Nephron progenitor cell (in vitro differentiated cells): ENCODE measurements around the gene ELF4.
A peak's percentile ranks its signal among the peaks of the same experiment; 100 is the strongest.

ENCODE experiments used
- DNase-seq: peaks from one replicate; pipeline ENCODE4 v3.0.0; 2021
- H3K27ac Mint-ChIP-seq: 2 replicates; pipeline ENCODE4 v1.8.0; 2021; ENCODE audit warnings: mild to moderate bottlenecking, moderate library complexity, mixed read lengths
- H3K27me3 Mint-ChIP-seq: 2 replicates; pipeline ENCODE4 v1.8.0; 2021; ENCODE audit warnings: mild to moderate bottlenecking, low read depth, mixed read lengths; ENCODE audit not compliant: poor library complexity
- H3K36me3 Mint-ChIP-seq: 2 replicates; pipeline ENCODE4 v1.8.0; 2021; ENCODE audit warnings: low read depth, mixed read lengths
- H3K4me1 Mint-ChIP-seq: 2 replicates; pipeline ENCODE4 v1.8.0; 2021; ENCODE audit warnings: mixed read lengths
- H3K4me3 Mint-ChIP-seq: 2 replicates; pipeline ENCODE4 v1.8.0; 2021; ENCODE audit warnings: mild to moderate bottlenecking, moderate library complexity, mixed read lengths
- H3K9me3 Mint-ChIP-seq: 2 replicates; pipeline ENCODE4 v1.8.0; 2021; ENCODE audit warnings: mild to moderate bottlenecking, moderate library complexity, mixed read lengths
- CTCF ChIP-seq: fragments of 200-600 bp; sonication (generic); IDR thresholded peaks from 2 replicates; pipeline ENCODE4 v1.5.0; 2021; ENCODE audit warnings: antibody characterized with exemption

ELF4 gene

GRCh38 chrX:130027569-130027968, 82.7 kb downstream of the ELF4 start:
- Mint-ChIP-seq H3K27ac (no peak overlapping the region), H3K36me3 (peaks cover 65% of the 10 kb centered on the region), H3K4me3 (no peak overlapping the region), H3K9me3 (peaks cover 52% of the 10 kb centered on the region), H3K4me1 (peaks cover 10% of the 10 kb centered on the region), H3K27me3 (peaks cover 2% of the 10 kb centered on the region)
- no peak for TF ChIP-seq CTCF
- DNase-seq, result no peak

GRCh38 chrX:130025256-130025655, 85.0 kb downstream of the ELF4 start:
- no peak for DNase-seq
- Mint-ChIP-seq H3K9me3 (peaks cover 38% of the 10 kb centered on the region), H3K27ac (no peak overlapping the region), H3K4me1 (peaks cover 10% of the 10 kb centered on the region), H3K27me3 (peaks cover 2% of the 10 kb centered on the region), H3K4me3 (no peak overlapping the region), H3K36me3 (peaks cover 51% of the 10 kb centered on the region)
- TF ChIP-seq CTCF, result no peak

GRCh38 chrX:130024127-130024526, 86.2 kb downstream of the ELF4 start:
- peak; percentile 81 for DNase-seq
- Mint-ChIP-seq H3K27me3 (peaks cover 2% of the 10 kb centered on the region), H3K4me3 (peak overlapping the region; percentile 30), H3K27ac (no peak overlapping the region), H3K4me1 (peaks cover 10% of the 10 kb centered on the region), H3K9me3 (peaks cover 38% of the 10 kb centered on the region), H3K36me3 (peaks cover 50% of the 10 kb centered on the region)
- no peak for TF ChIP-seq CTCF

GRCh38 chrX:130020661-130021324, 89.5 kb downstream of the ELF4 start:
- no peak for DNase-seq
- Mint-ChIP-seq H3K27ac (no peak overlapping the region), H3K27me3 (peaks cover 6% of the 10 kb centered on the region), H3K4me1 (peaks cover 10% of the 10 kb centered on the region), H3K9me3 (peaks cover 33% of the 10 kb centered on the region), H3K4me3 (no peak overlapping the region), H3K36me3 (peaks cover 35% of the 10 kb centered on the region)
- TF ChIP-seq CTCF, result no peak

GRCh38 chrX:130018143-130018542, 92.2 kb downstream of the ELF4 start:
- no peak for TF ChIP-seq CTCF
- Mint-ChIP-seq H3K4me3 (no peak overlapping the region), H3K27me3 (peaks cover 3% of the 10 kb centered on the region), H3K4me1 (no peaks in the 10 kb centered on the region), H3K27ac (no peak overlapping the region), H3K36me3 (peaks cover 36% of the 10 kb centered on the region), H3K9me3 (peaks cover 32% of the 10 kb centered on the region)
- no peak for DNase-seq

- Mint-ChIP-seq H3K9me3 (peaks cover 35% of the 10 kb centered on the region), H3K36me3 (peaks cover 35% of the 10 kb centered on the region)
- TF ChIP-seq CTCF, result no peak
Observed at GRCh38 chrX:130015181-130015580, 95.1 kb downstream of the ELF4 start.

More at GRCh38 chrX:130015181-130015580, 95.1 kb downstream of the ELF4 start:
- no peak overlapping the region for H3K27ac Mint-ChIP-seq
- H3K4me1 Mint-ChIP-seq, result no peaks in the 10 kb centered on the region
- H3K27me3 Mint-ChIP-seq, result peaks cover 3% of the 10 kb centered on the region
- H3K4me3 Mint-ChIP-seq, result no peak overlapping the region
- DNase-seq, result no peak
